D721Med (cell line): Measurements from ENCODE around the gene TSPEAR.
"Not testable (repeated sequence)": the region's sequence is repeated elsewhere in the genome, so short reads cannot be mapped to it uniquely, and the experiment has no call there.

Experiments
- DNase-seq: peaks from one replicate; pipeline ENCODE4 v3.0.0; 2011; ENCODE audit warnings: low spot score; ENCODE audit not compliant: insufficient read length
- FAIRE-seq: peaks from 2 replicates; lab custom pipeline; 2011; peaks lifted over from hg19 to GRCh38; lab: Jason Lieb, UNC
- TF ChIP-seq, protein P1 (sequence below): IDR thresholded peaks from 2 replicates; pipeline ENCODE4 v1.5.1; 2012; ENCODE audit warnings: mild to moderate bottlenecking, control low read depth; ENCODE audit not compliant: insufficient read depth; ENCODE audit errors: missing control alignments

The TSPEAR gene

GRCh38 chr21:44613386-44614155 lies 97.8 kb downstream of the TSPEAR start:
- FAIRE-seq: no peak
- TF ChIP-seq, protein P1, sequence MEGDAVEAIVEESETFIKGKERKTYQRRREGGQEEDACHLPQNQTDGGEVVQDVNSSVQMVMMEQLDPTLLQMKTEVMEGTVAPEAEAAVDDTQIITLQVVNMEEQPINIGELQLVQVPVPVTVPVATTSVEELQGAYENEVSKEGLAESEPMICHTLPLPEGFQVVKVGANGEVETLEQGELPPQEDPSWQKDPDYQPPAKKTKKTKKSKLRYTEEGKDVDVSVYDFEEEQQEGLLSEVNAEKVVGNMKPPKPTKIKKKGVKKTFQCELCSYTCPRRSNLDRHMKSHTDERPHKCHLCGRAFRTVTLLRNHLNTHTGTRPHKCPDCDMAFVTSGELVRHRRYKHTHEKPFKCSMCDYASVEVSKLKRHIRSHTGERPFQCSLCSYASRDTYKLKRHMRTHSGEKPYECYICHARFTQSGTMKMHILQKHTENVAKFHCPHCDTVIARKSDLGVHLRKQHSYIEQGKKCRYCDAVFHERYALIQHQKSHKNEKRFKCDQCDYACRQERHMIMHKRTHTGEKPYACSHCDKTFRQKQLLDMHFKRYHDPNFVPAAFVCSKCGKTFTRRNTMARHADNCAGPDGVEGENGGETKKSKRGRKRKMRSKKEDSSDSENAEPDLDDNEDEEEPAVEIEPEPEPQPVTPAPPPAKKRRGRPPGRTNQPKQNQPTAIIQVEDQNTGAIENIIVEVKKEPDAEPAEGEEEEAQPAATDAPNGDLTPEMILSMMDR: no peak
- no peak for DNase-seq

DNA sequence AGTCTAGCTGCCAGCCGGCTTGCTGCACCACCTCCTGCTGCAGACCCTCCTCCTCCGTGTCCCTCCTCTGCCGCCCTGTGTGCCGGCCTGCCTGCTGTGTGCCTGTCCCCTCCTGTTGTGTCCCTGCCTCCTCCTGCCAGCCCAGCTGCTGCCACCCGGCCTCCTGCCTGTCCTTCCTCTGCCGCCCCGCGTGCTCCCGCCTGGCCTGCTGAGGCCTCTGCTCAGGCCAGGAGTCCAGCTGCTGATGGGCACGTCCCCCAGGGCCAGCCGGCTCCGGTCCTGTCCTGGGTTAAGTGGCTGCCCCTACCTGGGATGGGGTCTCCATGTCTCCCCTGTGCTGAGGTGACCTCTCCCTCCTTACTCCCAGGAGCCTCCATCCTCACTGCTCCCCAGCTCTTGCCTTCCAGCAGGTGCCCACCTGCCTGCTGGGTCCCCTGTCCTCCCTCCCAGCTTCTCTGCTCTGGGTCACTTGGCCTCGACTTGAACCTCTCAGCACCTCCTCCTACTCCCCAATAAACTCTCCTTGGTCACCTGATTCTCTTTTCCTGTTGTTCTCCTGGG lies 98.6 kb downstream of the TSPEAR start:
- FAIRE-seq: no peak
- TF ChIP-seq, protein P1: no peak
- no peak for DNase-seq

GRCh38 chr21:44612029-44612486 lies 99.3 kb downstream of the TSPEAR start, which contains the start of gene KRTAP10-8:
TSS of gene KRTAP10-8 (plus strand) at chr21:44612079. CDS start at chr21:44612101, 22 bp downstream.
- TF ChIP-seq, protein P1: no peak
- DNase-seq (no peak), FAIRE-seq (no peak)

DNA sequence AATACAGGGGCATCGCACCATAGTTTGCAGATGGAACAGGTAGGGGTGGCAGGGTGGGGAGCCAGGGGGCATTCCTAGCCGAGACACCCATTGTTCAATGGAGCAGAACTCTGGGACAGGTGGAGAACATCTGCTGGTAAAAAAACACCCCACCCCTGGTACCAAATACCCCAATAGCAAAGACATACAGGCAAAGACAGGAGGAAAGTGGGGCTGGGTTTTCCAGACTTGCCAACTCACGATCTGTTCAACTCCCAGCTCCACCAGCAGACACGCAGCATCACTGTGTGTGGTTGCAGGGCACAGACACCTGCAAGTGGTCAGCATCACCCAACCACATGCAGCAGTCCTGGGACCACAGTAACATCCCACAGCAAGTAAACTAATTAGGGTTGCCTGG lies 99.8 kb downstream of the TSPEAR start:
- TF ChIP-seq, protein P1: no peak
- DNase-seq (no peak), FAIRE-seq (no peak)

- not testable (repeated sequence) for FAIRE-seq, DNase-seq
Observed at GRCh38 chr21:44610157-44610843, 101.1 kb downstream of the TSPEAR start.

DNA sequence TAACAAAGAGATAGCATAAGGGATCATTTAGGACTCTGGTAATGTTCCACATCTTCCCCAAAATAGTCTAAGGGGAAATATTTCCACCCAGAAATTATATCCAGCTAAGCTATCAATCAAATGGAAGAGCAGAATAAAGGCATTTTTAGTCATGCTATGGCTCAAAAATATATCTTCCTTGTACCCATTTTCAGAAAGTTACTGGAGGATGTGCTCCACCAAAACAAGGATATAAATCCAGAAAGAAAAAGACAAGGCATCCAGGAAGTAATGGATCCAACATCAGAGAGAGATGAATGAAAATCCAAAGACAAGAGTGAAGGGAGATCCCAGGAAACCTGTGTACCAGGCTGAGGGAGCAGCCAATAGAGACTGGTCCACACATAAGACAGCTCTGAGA lies 102.2 kb downstream of the TSPEAR start:
- DNase-seq (no peak), FAIRE-seq (no peak)
- TF ChIP-seq, protein P1: no peak

GRCh38 chr21:44606495-44606894 lies 104.9 kb downstream of the TSPEAR start:
- FAIRE-seq: no peak

More at GRCh38 chr21:44606495-44606894, 104.9 kb downstream of the TSPEAR start:
- DNase-seq: no peak
- TF ChIP-seq, protein P1: no peak
